Measurements from ENCODE around the gene ARL15. TPM values are rescaled to one million over a fixed set of nuclear protein-coding genes. Genes with fewer than 3 reads are reported as not detected.

ARL15 gene
- total RNA-seq, 2 donors from 2014 or later, result 30.6 to 35.7 TPM

- no peak for DNase-seq (ENCODE audit: low spot score)
- intact Hi-C loops (cut with DNase I), result no loop called here
Measured at GRCh38 chr5:54024466-54024865, 285.9 kb downstream of the ARL15 start.

GRCh38 chr5:54022223-54022622 lies 288.1 kb downstream of the ARL15 start:
- intact Hi-C loops (cut with DNase I), result no loop called here
- DNase-seq (ENCODE audit: low spot score), result no peak

- intact Hi-C loops (cut with DNase I), result no loop called here
Measured at GRCh38 chr5:54021431-54022164, 288.8 kb downstream of the ARL15 start.

GRCh38 chr5:54018438-54018837 lies 291.9 kb downstream of the ARL15 start:
- no peak for DNase-seq (ENCODE audit: low spot score)
- intact Hi-C loops (cut with DNase I), result no loop called here

More at GRCh38 chr5:54021431-54022164, 288.8 kb downstream of the ARL15 start:
- no peak for DNase-seq (ENCODE audit: low spot score)

GRCh38 chr5:54017580-54017979 lies 292.8 kb downstream of the ARL15 start:
- DNase-seq (ENCODE audit: low spot score), result no peak
- intact Hi-C loops (cut with DNase I), result no loop called here

- peak; percentile 85 for DNase-seq (ENCODE audit: low spot score)
- intact Hi-C loops (cut with DNase I), result no loop called here
Measured at GRCh38 chr5:54013556-54014194, 296.7 kb downstream of the ARL15 start.

- no peak for DNase-seq (ENCODE audit: low spot score)
- intact Hi-C loops (cut with DNase I), result no loop called here
Measured at GRCh38 chr5:54009828-54010227, 300.5 kb downstream of the ARL15 start.

GRCh38 chr5:54009357-54009756 lies 301.0 kb downstream of the ARL15 start:
- no peak for DNase-seq (ENCODE audit: low spot score)
- intact Hi-C loops (cut with DNase I), result no loop called here

GRCh38 chr5:54007827-54008777 lies 302.3 kb downstream of the ARL15 start:
- DNase-seq (ENCODE audit: low spot score), result no peak
- intact Hi-C loops (cut with DNase I), result no loop called here

- intact Hi-C loops (cut with DNase I), result no loop called here
- no peak for DNase-seq (ENCODE audit: low spot score)
Measured at GRCh38 chr5:54004697-54005096, 305.7 kb downstream of the ARL15 start.

GRCh38 chr5:54002779-54003178 lies 307.6 kb downstream of the ARL15 start:
- DNase-seq (ENCODE audit: low spot score), result no peak
- intact Hi-C loops (cut with DNase I), result no loop called here

- intact Hi-C loops (cut with DNase I), result no loop called here
Measured at GRCh38 chr5:54001976-54002775, 308.2 kb downstream of the ARL15 start.

GRCh38 chr5:54000011-54000410 lies 310.4 kb downstream of the ARL15 start:
- DNase-seq (ENCODE audit: low spot score), result no peak
- intact Hi-C loops (cut with DNase I), result no loop called here

More at GRCh38 chr5:54001976-54002775, 308.2 kb downstream of the ARL15 start:
- DNase-seq (ENCODE audit: low spot score), result no peak

GRCh38 chr5:53997736-53998627 lies 312.4 kb downstream of the ARL15 start:
- DNase-seq (ENCODE audit: low spot score), result no peak
- intact Hi-C loops (cut with DNase I), result no loop called here

GRCh38 chr5:53996008-53996407 lies 314.4 kb downstream of the ARL15 start:
- no peak for DNase-seq (ENCODE audit: low spot score)
- intact Hi-C loops (cut with DNase I), result no loop called here

- no peak for DNase-seq (ENCODE audit: low spot score)
- intact Hi-C loops (cut with DNase I), result no loop called here
Measured at GRCh38 chr5:53994148-53994547, 316.2 kb downstream of the ARL15 start.

GRCh38 chr5:53991942-53992341 lies 318.4 kb downstream of the ARL15 start:
- intact Hi-C loops (cut with DNase I), result no loop called here
- DNase-seq (ENCODE audit: low spot score), result no peak

- DNase-seq (ENCODE audit: low spot score), result no peak
- intact Hi-C loops (cut with DNase I), result no loop called here
Measured at GRCh38 chr5:53987101-53987500, 323.3 kb downstream of the ARL15 start.

Data from posterior vena cava (tissue), 2 donors.